NCI-H446 treated with DMSO at 0.1 percent for 48 hours (cell line): ENCODE data around the gene RAB20.
"Not testable (repeated sequence)": the region's sequence is repeated elsewhere in the genome, so short reads cannot be mapped to it uniquely, and the experiment has no call there.

Experiments used
- DNase-seq: peaks from one replicate; lab custom pipeline; 2025; lab: John Stamatoyannopoulos, UW

Gene RAB20

GRCh38 chr13:110509971-110510786 is 51.3 kb downstream of the RAB20 start:
- DNase-seq, result no peak

- DNase-seq, result no peak
Measured at GRCh38 chr13:110509478-110509926, 52.0 kb downstream of the RAB20 start.

GRCh38 chr13:110507678-110508381 is 53.7 kb downstream of the RAB20 start:
- DNase-seq, result no peak

- no peak for DNase-seq
Measured at GRCh38 chr13:110506859-110507566, 54.5 kb downstream of the RAB20 start.

- no peak for DNase-seq
Measured at GRCh38 chr13:110506396-110506795, 55.1 kb downstream of the RAB20 start.

- no peak for DNase-seq
Measured at GRCh38 chr13:110505594-110505993, 55.9 kb downstream of the RAB20 start.

- DNase-seq, result no peak
Measured at GRCh38 chr13:110503979-110504499, 57.5 kb downstream of the RAB20 start.

GRCh38 chr13:110503037-110503901 is 58.3 kb downstream of the RAB20 start:
- DNase-seq, result no peak

- no peak for DNase-seq
Measured at GRCh38 chr13:110501188-110501587, 60.3 kb downstream of the RAB20 start.

GRCh38 chr13:110500341-110500740 is 61.2 kb downstream of the RAB20 start:
- DNase-seq, result no peak

GRCh38 chr13:110499621-110500281 is 61.8 kb downstream of the RAB20 start:
- DNase-seq, result no peak

- DNase-seq, result no peak
Measured at GRCh38 chr13:110498765-110499164, 62.8 kb downstream of the RAB20 start.

GRCh38 chr13:110498327-110498726 is 63.2 kb downstream of the RAB20 start:
- DNase-seq, result no peak

GRCh38 chr13:110497896-110498295 is 63.6 kb downstream of the RAB20 start:
- not testable (repeated sequence) for DNase-seq

GRCh38 chr13:110497003-110497402 is 64.5 kb downstream of the RAB20 start:
- no peak for DNase-seq

GRCh38 chr13:110496281-110496680 is 65.2 kb downstream of the RAB20 start:
- no peak for DNase-seq

- DNase-seq, result no peak
Measured at GRCh38 chr13:110495881-110496280, 65.6 kb downstream of the RAB20 start.

- no peak for DNase-seq
Measured at GRCh38 chr13:110495376-110495775, 66.1 kb downstream of the RAB20 start.

- DNase-seq, result no peak
Measured at GRCh38 chr13:110493613-110494012, 67.9 kb downstream of the RAB20 start.

GRCh38 chr13:110492679-110493593 is 68.6 kb downstream of the RAB20 start:
- no peak for DNase-seq
